HG02798 (cell line): ENCODE results near the gene EHMT1.
"Not testable (repeated sequence)": the region's sequence is repeated elsewhere in the genome, so short reads cannot be mapped to it uniquely, and the experiment has no call there.

Experiments used
- ATAC-seq: cut with Tn5 transposase; IDR thresholded peaks from one replicate; pipeline ENCODE4 v1.9.1; 2021; ENCODE audit warnings: mild to moderate bottlenecking; ENCODE audit not compliant: unreplicated experiment, poor library complexity

EHMT1 gene

DNA sequence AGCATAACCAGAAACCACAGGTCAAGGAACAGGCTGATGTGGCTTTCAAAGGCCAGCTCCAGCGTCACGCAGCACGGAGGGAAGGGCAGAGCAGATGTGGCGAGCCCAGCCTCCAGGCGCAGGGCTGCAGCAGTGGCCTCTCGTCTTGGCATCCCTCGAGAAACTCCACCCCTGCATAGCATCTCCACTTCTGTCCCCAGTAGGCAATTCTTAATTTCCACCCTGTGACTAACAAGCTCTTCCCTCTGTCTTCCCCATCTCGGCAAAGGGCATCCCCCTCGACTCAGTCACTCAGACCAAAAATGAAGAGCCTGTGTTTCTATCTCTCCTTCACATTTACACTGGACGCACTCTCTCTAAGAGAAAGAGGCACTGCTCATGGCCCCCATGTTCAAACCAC is 257.0 kb downstream of the EHMT1 start:
- ATAC-seq = no peak

DNA sequence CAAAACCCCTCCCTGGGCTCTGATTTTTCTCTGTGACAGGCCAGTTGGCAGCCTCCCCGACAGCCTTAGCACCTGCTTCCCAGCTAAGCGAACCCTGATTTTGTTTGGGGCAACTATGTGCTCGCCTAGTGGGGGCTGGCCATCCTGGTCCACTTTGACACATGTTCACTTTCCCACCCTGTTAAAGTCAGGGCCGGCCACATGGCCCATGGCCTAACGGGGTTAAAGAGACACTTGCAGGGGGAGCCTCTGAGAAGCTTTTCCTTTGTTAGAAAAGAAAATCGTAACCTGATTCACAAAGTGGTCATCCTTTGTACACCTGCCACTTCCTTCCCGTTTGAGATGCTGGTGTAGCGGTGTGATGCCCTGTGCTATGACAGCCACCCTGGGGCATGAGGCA is 257.5 kb downstream of the EHMT1 start:
- ATAC-seq = no peak

DNA sequence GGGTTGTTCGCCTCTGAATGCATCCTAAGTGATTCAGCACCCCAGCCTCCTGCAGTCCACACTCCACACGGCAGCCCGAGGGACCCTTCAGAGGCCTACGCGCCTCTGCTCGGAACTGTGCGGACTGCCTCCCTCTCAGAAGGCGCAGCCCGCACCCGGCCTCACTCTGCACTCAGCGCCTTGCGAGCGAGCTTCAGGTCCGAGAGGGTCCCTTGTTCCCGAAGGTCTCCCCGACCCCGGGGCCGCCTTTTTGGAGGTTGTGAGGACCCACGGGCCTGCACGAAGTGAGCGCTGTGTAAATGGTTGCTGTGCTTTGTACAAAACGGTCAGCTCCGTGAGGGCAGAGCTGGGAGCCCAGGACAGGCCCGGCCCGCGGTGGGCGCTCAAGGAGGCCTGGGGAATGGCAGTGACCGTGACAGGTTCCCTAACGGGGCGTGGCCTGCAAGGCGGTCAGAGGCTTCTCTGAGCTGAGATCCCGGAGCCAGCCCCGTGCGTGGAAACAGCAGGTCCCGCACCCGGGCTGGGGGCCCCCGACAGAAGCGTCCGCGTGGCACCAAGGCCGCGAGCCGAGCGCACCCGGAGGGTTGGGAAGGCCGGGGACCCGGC is 258.1 kb downstream of the EHMT1 start:
- ATAC-seq = no peak

DNA sequence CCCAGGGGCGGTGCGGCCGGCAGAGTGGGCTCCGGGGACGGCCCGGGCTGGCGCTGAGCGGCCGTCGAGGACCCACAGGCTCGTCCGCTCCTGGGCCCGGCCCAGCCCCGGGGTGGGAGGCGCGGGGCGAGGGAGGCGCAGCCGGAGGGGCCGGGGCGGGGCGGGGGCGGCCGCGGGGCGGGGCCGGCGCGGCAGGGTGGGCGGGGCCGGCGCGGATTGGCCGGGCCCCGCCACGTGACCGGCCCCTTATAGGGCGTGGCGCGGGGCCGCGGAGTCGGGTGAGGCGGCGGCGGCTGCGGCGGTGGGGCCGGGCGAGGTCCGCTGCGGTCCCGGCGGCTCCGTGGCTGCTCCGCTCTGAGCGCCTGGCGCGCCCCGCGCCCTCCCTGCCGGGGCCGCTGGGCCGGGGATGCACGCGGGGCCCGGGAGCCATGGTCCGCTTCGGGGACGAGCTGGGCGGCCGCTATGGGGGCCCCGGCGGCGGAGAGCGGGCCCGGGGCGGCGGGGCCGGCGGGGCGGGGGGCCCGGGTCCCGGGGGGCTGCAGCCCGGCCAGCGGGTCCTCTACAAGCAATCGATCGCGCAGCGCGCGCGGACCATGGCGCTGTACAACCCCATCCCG is 258.8 kb downstream of the EHMT1 start, which contains the start of gene CACNA1B:
CACNA1B (plus strand) TSS at position 277 of the 617 bp plus-strand sequence; CDS start at position 429, 152 bp downstream.
- ATAC-seq = not testable (repeated sequence)

DNA sequence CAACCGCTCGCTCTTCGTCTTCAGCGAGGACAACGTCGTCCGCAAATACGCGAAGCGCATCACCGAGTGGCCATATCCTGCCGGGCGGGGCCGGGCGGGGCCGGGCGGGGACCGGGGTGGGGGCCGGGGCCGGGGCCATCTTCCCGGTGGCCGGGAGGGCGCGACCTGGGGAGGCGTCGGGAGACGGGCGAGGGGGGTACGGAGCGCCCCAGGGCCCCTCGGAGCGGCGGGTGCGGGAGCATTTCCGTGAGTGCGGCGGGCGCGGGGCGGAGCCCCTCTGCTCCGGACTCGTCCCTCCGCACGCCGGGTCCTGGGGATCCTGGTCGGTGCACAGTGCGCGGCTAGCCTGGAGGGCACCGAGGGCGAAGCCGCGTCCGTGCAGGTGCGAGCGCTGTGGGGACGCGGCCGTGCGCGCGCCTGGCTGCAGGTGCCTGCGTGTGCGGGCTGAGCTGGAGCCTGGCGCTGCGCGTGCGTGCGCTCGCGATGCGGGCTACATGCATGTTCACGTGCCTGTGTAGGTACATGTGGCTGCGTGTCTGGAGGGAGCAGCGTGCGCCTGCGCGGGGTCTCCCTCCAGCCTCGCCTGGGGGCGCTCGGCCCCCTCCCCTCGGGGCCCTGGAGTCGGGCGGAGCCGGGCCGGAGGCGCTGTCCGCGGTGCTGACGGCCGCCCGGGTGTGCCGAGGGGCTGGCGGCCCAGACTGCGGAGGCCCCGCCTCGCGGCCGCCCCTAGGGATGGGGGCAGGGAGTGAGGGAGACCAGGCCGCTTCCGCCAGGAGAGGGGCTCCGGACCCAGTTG is 259.5 kb downstream of the EHMT1 start:
- ATAC-seq = no peak

DNA sequence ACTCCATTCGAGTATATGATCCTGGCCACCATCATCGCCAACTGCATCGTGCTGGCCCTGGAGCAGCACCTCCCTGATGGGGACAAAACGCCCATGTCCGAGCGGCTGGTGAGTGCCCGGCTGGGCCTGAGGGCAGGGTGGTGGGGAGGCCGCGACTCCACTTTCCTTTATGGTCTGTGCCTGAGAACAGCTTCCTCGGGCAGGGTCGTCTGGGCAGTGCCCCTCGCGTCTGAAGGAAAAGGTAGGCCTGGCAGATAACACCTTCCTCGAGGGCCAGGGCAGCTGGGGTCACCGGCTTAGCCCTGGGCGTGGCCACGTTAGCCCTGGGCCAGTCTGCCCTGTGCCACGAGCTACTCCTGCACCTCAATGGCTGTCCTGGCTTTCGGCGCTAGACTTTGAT is 260.2 kb downstream of the EHMT1 start:
- no peak for ATAC-seq

DNA sequence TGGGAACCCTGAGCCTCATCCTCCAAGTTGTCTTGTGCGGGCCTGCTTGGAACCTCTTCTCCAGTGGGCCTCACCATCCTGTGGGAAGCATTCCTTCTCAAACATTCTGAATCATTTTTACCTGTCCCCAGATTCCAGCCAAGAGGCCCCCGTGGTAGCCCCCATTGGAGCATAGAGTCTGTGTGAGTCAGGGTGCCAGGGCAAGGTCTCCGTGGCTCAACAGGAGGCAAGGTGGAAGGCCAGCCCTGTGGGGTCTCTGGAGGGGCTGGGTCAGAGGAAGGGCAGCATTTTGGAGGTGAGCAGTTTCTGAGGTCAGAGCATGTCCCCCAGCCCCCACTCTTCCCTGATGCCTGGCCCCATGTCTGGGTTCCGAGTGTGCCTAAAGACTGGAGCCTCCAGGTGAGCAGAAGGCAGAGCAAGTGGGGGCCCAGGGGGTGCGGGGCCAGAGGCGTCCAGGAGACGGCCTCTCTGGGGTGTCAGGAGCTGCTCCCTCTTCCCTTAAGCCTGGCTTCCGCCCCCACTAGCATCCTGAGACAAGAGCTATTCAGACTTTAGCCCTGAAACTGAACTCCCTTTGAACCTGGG is 260.9 kb downstream of the EHMT1 start:
- ATAC-seq = no peak

DNA sequence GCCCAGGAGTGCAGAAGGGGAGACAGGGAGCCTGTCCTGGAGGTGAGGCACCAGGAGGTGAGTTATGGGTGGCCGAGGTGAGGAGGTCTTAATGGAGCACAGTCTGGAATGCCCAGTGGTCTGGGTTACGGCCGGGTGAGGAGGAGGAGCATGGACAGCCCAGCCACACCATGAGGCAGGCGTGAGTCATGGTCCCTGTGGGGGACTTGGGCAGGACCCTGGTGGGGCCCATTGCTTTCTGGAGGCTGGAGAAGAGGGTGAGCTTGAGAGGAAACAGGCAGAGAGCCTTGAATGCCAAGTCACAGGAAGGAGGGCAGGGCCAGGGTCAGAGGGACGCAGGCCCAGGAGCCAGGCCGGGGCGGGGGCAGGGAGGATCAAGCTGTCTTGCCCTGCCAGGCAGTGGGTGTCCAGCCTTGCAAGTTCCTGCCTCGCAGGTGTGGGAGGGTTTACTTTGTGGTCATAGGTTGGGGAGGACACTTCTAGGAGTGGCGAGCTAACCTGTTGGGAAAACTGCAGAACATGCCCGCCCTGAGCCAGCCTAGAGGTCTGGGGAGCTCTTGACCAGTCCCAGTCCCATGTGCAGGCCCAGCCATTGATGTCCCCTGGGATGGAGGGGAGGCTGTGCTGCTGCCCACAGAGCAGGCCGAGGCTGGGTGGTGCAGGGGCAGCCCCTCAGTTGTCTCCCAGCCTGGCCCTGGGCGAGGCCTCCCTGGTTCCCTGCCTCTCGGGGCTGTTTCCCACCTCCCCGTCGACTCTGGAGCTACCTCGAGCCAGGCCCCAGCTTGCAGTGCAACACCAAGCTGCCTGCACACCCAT is 261.6 kb downstream of the EHMT1 start:
- no peak for ATAC-seq

DNA sequence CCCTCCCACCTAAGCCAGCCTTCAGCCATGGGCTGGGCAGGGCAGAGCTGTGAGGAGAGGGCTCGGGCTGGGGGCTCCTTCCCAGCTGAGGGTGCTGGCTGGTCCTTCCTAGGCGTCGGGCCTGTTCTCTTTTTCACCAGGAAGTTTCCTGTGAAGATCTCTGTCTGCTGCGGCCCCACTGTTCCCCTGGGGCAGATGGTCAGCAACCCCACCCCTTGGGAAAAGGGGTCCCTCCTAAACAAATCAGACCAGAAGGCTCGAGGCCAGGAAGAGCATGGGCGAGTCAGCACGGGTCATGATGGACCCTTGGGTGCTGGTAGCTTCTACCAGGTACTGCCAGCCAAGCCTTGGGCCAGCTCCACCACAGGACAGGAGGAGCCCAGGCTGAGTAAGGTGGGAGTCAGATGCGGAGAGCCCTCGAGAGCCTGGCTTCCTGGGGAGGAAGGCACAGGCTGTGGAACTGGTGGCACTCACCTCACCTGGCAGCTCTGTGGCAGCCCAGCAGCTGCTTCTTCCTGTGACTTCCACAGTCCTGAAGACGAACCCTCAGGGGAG is 262.2 kb downstream of the EHMT1 start:
- ATAC-seq = no peak

DNA sequence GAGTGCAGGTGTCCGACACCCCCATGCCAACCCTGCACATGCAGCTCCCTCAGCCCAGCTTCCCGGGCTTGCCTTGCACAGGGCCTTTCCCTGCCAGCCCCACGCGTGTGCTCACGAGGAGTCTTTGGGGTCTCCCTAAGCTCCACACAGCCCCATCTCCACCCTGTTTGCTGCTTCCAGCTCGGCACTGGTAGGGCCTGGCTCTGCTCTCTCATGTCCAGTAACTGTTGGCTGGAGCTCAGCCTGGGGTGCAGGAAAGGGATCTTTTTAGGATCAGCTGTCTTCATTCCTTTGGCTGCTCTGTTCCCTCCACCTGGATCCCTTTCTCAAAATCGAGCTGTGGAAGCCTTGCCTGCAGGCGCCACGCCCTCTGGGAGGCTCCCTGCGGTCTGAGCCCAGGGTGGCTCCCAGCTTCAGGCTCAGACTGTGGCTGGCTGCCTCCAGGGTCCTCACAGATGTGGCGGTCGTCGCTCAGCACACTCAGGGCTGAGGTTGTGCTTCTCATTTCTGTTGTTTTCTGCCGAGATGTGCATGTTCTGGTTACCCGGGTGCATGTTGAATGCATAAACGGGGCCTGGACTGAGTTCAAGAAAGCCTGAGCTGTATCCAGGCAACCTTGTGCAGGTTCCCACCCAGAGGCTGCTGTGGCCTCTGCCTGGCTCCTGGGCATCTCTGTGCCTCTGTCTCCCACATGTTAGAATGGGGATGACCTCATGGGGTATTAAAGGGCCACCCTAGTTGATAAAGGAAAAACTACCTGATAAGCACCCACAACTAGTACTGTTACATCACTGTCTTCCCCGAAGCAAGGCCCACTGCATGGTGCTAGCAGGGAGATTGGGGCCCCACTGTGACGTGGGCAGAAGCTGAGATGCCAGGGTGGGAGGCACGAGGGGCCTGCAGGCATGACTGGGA is 263.0 kb downstream of the EHMT1 start:
- ATAC-seq = no peak

DNA sequence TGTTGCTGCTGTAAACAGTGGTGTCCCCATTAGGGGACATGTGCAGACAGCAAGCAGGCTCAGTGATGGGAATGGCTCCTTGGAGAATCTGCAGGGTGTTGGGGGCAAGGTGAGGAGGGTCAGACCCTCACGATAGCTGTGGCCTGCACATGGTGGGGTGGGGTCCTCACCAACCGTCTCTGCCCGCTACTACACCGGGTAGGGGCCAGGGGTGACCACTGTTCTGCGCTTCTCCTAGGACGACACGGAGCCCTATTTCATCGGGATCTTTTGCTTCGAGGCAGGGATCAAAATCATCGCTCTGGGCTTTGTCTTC is 263.7 kb downstream of the EHMT1 start:
- ATAC-seq = no peak

DNA sequence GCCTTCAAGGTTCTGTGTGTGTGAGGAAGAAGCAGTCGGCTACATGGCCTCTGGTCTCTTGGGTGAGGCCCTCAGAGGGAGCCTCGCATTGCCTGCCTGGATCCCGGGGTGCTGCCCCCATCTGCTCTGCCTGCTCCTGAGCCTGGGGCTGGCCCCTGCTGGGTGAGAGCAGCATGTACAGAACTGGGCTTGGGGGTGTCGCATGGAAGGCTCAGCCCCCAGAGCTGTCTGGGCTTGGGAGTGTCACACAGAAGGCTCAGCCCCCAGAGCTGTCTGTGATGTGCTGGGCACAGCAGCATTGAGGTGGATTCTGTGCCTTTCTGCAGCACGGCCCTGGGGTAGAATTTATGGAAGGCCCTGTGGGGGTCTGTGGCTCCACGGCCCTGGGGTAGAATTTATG is 265.2 kb downstream of the EHMT1 start:
- ATAC-seq = not testable (repeated sequence)

DNA sequence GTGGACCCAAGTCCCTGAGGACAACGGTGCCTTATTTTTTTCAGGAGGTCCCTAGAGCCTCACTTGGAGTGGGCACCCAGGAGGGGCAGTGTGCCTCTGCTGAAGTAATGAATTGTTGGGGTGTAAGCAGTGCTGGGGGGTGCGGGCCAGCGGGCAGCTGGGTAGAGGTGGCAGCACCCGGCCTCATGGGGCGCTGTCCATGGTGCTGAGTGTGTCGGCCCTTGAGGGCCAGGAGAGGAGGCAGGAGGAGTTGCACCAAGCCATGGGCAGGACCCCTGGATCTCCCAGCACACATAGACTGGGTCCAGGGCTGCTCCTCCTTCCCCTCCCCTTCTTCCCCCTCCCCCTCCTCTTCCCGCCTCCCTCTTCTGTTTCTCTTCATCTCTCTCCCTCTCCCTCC is 265.7 kb downstream of the EHMT1 start:
- not testable (repeated sequence) for ATAC-seq

DNA sequence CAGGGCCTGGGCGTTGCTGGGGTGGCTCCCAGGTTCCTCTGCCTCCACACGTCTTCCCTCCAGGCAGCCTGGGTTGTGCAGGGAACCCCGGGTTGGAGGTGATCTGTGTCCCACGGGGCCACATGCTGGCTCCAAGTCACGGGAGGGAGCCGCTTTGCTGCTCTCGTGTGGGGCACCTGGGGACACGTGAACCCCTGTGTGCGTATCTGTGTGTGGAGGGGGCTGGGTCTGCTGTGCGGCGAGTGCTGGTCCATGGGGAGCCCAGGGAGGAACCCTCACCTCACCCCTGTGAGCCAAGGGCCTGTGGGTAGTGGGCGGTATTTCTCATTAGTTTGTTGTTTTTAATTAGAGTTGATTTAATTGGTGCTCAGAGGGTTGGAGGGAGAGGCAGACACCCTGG is 266.3 kb downstream of the EHMT1 start:
- not testable (repeated sequence) for ATAC-seq
